Measurements from ENCODE around the gene CYB561D2.

Gene CYB561D2

DNA sequence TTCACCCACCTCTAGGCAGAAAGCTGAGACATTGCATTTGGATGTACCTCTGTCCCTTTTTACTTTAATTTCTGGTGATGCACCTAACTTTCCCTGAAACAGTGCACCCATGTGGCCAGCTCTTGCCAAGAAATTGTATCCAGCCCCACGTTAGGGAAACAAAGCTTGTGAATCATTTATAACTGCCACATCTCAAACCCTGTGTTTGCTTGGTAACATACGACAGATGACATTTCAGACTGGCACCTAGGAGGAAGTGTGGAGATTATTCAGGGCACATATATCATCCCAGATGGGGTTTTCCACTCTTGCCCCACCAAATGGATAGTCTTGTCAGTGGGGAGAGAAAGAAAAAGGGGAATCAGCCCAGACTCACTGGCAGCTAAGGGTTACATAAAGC lies 2.1 kb downstream of the CYB561D2 start:
- no peak overlapping the region for H2AFZ ChIP-seq (ENCODE audit: low read length)
- H3K4me2 ChIP-seq (ENCODE audit: low read depth, low read length) = no peak overlapping the region
- no peak for DNase-seq
- H3K9ac ChIP-seq (ENCODE audit: low read length) = no peak overlapping the region
- H3F3A ChIP-seq (ENCODE audit: insufficient read depth, low read length) = 0 out of 2 replicates have a peak, but pooled peaks cover 6% of the 10 kb centered on the region
- no peaks in the 10 kb centered on the region for H4K20me1 ChIP-seq (ENCODE audit: insufficient read depth, low read length)
- H3K27ac ChIP-seq (ENCODE audit: low read length) = no peak overlapping the region
- H3K36me3 ChIP-seq (replicated peaks; ENCODE audit: insufficient read depth, low read length) = peaks cover 11% of the 10 kb centered on the region; the same call in 1 of the 2 replicates
- TF ChIP-seq EZH2 (optimal IDR thresholded peaks at IDR 0.05; ENCODE audit: low read depth, low read length) (no peak), EZH2phosphoT487 (IDR thresholded peaks at IDR 0.05; ENCODE audit: low read length) (no peak)
- TF ChIP-seq, protein P1, sequence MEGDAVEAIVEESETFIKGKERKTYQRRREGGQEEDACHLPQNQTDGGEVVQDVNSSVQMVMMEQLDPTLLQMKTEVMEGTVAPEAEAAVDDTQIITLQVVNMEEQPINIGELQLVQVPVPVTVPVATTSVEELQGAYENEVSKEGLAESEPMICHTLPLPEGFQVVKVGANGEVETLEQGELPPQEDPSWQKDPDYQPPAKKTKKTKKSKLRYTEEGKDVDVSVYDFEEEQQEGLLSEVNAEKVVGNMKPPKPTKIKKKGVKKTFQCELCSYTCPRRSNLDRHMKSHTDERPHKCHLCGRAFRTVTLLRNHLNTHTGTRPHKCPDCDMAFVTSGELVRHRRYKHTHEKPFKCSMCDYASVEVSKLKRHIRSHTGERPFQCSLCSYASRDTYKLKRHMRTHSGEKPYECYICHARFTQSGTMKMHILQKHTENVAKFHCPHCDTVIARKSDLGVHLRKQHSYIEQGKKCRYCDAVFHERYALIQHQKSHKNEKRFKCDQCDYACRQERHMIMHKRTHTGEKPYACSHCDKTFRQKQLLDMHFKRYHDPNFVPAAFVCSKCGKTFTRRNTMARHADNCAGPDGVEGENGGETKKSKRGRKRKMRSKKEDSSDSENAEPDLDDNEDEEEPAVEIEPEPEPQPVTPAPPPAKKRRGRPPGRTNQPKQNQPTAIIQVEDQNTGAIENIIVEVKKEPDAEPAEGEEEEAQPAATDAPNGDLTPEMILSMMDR (IDR thresholded peaks at IDR 0.05; ENCODE audit: low read length) = peak; percentile 31
- H3K4me3 ChIP-seq (ENCODE audit: low read length) = no peak overlapping the region
- peaks cover 79% of the 10 kb centered on the region for H3K79me2 ChIP-seq (ENCODE audit: low read length)
- peaks cover 33% of the 10 kb centered on the region for H3K4me1 ChIP-seq (ENCODE audit: low read length)
- H3K9me2 ChIP-seq (replicated peaks; ENCODE audit: insufficient read depth, low read length) = no peaks in the 10 kb centered on the region
- no peaks in the 10 kb centered on the region for H3K27me3 ChIP-seq (replicated peaks; ENCODE audit: insufficient read depth, low read length)
- no peaks in the 10 kb centered on the region for H3K9me3 ChIP-seq (replicated peaks; ENCODE audit: insufficient read depth, low read length)

DNA sequence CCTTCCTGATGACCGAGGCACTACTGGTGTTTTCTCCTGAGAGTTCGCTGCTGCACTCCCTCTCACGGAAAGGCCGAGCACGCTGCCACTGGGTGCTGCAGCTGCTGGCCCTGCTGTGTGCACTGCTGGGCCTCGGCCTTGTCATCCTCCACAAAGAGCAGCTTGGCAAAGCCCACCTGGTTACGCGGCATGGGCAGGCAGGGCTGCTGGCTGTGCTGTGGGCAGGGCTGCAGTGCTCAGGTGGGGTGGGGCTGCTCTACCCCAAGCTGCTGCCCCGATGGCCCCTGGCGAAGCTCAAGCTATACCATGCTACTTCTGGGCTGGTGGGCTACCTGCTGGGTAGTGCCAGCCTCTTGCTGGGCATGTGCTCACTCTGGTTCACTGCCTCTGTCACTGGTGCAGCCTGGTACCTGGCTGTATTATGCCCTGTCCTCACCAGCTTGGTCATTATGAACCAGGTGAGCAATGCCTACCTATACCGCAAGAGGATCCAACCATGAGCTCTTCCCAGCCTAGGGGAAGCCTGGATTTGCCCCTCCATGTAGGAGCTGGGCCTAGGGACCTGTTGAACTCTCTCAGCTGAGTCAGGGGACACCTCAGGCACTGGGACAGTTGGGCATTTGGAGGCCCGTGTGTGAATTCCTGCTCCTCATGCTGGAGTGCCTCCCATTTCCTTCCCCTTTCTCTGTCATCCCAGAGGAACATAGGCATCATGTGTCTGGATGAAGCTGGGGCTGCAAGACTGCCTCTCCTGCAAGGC lies 2.8 kb downstream of the CYB561D2 start:
- Histone ChIP-seq H3K9ac (ENCODE audit: low read length) (no peak overlapping the region), H3K4me3 (ENCODE audit: low read length) (no peak overlapping the region), H3K27ac (ENCODE audit: low read length) (no peak overlapping the region), H3K4me1 (ENCODE audit: low read length) (peaks cover 39% of the 10 kb centered on the region), H2AFZ (ENCODE audit: low read length) (no peak overlapping the region), H3K79me2 (ENCODE audit: low read length) (peaks cover 86% of the 10 kb centered on the region), H3K9me2 (replicated peaks; ENCODE audit: insufficient read depth, low read length) (no peaks in the 10 kb centered on the region), H3K4me2 (ENCODE audit: low read depth, low read length) (no peak overlapping the region), H3K36me3 (replicated peaks; ENCODE audit: insufficient read depth, low read length) (peaks cover 11% of the 10 kb centered on the region; the same call in 1 of the 2 replicates), H3K9me3 (replicated peaks; ENCODE audit: insufficient read depth, low read length) (no peaks in the 10 kb centered on the region), H4K20me1 (ENCODE audit: insufficient read depth, low read length) (no peaks in the 10 kb centered on the region), H3K27me3 (replicated peaks; ENCODE audit: insufficient read depth, low read length) (no peaks in the 10 kb centered on the region), H3F3A (ENCODE audit: insufficient read depth, low read length) (0 out of 2 replicates have a peak, but pooled peaks cover 6% of the 10 kb centered on the region)
- TF ChIP-seq, protein P1 (IDR thresholded peaks at IDR 0.05; ENCODE audit: low read length) = no peak
- TF ChIP-seq EZH2 (optimal IDR thresholded peaks at IDR 0.05; ENCODE audit: low read depth, low read length) (no peak), EZH2phosphoT487 (IDR thresholded peaks at IDR 0.05; ENCODE audit: low read length) (no peak)
- DNase-seq = no peak

DNA sequence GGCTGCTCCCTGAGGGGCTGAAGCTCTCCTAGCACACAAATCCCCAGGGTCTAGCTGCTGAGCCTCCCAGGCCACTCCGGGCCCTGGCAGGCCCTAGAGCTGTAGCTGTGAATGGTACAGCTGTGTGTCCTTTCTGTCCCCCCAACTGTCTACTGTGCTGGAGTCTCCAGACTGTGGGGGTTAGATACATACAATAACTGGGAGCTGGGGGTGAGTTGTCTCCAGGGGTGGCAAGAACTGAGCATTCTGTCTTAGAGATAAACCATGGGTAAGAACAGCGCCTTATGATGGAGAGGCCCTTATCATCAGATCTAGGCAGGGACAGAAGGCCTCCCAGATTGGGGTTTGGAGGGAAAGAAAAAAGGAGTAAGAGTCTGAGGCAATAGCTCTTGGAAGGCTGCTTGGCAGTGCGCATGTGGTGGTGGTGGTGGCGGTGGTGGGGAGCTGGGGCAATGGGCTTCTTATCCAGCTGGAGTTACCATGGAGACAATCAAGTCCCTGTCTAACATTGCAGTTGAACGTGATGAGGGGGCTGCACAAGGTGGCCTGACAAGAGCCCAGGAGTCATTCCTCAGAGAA lies 3.6 kb downstream of the CYB561D2 start:
- Histone ChIP-seq H3K9ac (ENCODE audit: low read length) (no peak overlapping the region), H3K79me2 (ENCODE audit: low read length) (peaks cover 88% of the 10 kb centered on the region), H3K4me1 (ENCODE audit: low read length) (peaks cover 38% of the 10 kb centered on the region), H3K4me2 (ENCODE audit: low read depth, low read length) (no peak overlapping the region), H4K20me1 (ENCODE audit: insufficient read depth, low read length) (no peaks in the 10 kb centered on the region), H3K36me3 (replicated peaks; ENCODE audit: insufficient read depth, low read length) (peaks cover 11% of the 10 kb centered on the region; the same call in 1 of the 2 replicates), H3F3A (ENCODE audit: insufficient read depth, low read length) (0 out of 2 replicates have a peak, but pooled peaks cover 6% of the 10 kb centered on the region), H2AFZ (ENCODE audit: low read length) (no peak overlapping the region), H3K4me3 (ENCODE audit: low read length) (no peak overlapping the region), H3K9me3 (replicated peaks; ENCODE audit: insufficient read depth, low read length) (no peaks in the 10 kb centered on the region), H3K9me2 (replicated peaks; ENCODE audit: insufficient read depth, low read length) (no peaks in the 10 kb centered on the region), H3K27ac (ENCODE audit: low read length) (no peak overlapping the region), H3K27me3 (replicated peaks; ENCODE audit: insufficient read depth, low read length) (no peaks in the 10 kb centered on the region)
- DNase-seq = no peak
- TF ChIP-seq EZH2phosphoT487 (IDR thresholded peaks at IDR 0.05; ENCODE audit: low read length) (no peak), EZH2 (optimal IDR thresholded peaks at IDR 0.05; ENCODE audit: low read depth, low read length) (no peak)
- TF ChIP-seq, protein P1 (IDR thresholded peaks at IDR 0.05; ENCODE audit: low read length) = no peak

Data from MM.1S (cell line).